ENCODE data around the gene NOA1.
"Not testable (repeated sequence)": the region's sequence is repeated elsewhere in the genome, so short reads cannot be mapped to it uniquely, and the experiment has no call there.

The NOA1 gene

GRCh38 chr4:56976283-56976836 lies 1.0 kb downstream of the NOA1 start:
- no peak for ATAC-seq
- Mint-ChIP-seq H3K36me3 (peaks cover 38% of the 10 kb centered on the region), H3K27ac (peak overlapping the region; percentile 58), H3K9me3 (no peaks in the 10 kb centered on the region), H3K27me3 (no peaks in the 10 kb centered on the region), H3K4me3 (peak overlapping the region; percentile 100), H3K4me1 (peaks cover 56% of the 10 kb centered on the region)

- ATAC-seq = no peak
- Mint-ChIP-seq H3K4me3 (no peak overlapping the region), H3K9me3 (no peaks in the 10 kb centered on the region), H3K4me1 (peaks cover 41% of the 10 kb centered on the region), H3K27ac (no peak overlapping the region), H3K27me3 (no peaks in the 10 kb centered on the region), H3K36me3 (peaks cover 53% of the 10 kb centered on the region)
These were observed 4.1 kb downstream of the NOA1 start for GRCh38 chr4:56973336-56973735.

GRCh38 chr4:56972809-56973208 lies 4.6 kb downstream of the NOA1 start:
- Mint-ChIP-seq H3K9me3 (no peaks in the 10 kb centered on the region), H3K36me3 (peaks cover 53% of the 10 kb centered on the region), H3K4me3 (no peak overlapping the region), H3K27me3 (no peaks in the 10 kb centered on the region), H3K27ac (no peak overlapping the region), H3K4me1 (peaks cover 38% of the 10 kb centered on the region)
- ATAC-seq = no peak

GRCh38 chr4:56972389-56972788 lies 5.0 kb downstream of the NOA1 start:
- peaks cover 56% of the 10 kb centered on the region for H3K36me3 Mint-ChIP-seq
- H3K27ac Mint-ChIP-seq = no peak overlapping the region
- H3K9me3 Mint-ChIP-seq = no peaks in the 10 kb centered on the region
- no peak overlapping the region for H3K4me3 Mint-ChIP-seq
- H3K4me1 Mint-ChIP-seq = peaks cover 35% of the 10 kb centered on the region
- H3K27me3 Mint-ChIP-seq = no peaks in the 10 kb centered on the region
- ATAC-seq = no peak

- Mint-ChIP-seq H3K4me3 (no peak overlapping the region), H3K4me1 (peaks cover 31% of the 10 kb centered on the region), H3K27ac (no peak overlapping the region), H3K9me3 (no peaks in the 10 kb centered on the region), H3K36me3 (peaks cover 62% of the 10 kb centered on the region), H3K27me3 (no peaks in the 10 kb centered on the region)
- ATAC-seq = no peak
These were observed 6.0 kb downstream of the NOA1 start for GRCh38 chr4:56971383-56971782.

- Mint-ChIP-seq H3K4me3 (no peak overlapping the region), H3K27ac (no peak overlapping the region), H3K4me1 (no peaks in the 10 kb centered on the region), H3K36me3 (peaks cover 28% of the 10 kb centered on the region), H3K27me3 (no peaks in the 10 kb centered on the region), H3K9me3 (no peaks in the 10 kb centered on the region)
- no peak for ATAC-seq
These were observed 16.3 kb downstream of the NOA1 start for GRCh38 chr4:56961107-56961500.

- Mint-ChIP-seq H3K9me3 (no peaks in the 10 kb centered on the region), H3K27me3 (no peaks in the 10 kb centered on the region), H3K4me3 (no peak overlapping the region), H3K4me1 (no peaks in the 10 kb centered on the region), H3K36me3 (peaks cover 13% of the 10 kb centered on the region), H3K27ac (no peak overlapping the region)
- ATAC-seq = no peak
These were observed 18.3 kb downstream of the NOA1 start for GRCh38 chr4:56959100-56959499.

GRCh38 chr4:56958111-56958517 lies 19.3 kb downstream of the NOA1 start:
- no peak for ATAC-seq
- Mint-ChIP-seq H3K27me3 (no peaks in the 10 kb centered on the region), H3K4me1 (no peaks in the 10 kb centered on the region), H3K36me3 (peaks cover 13% of the 10 kb centered on the region), H3K4me3 (no peak overlapping the region), H3K9me3 (no peaks in the 10 kb centered on the region), H3K27ac (no peak overlapping the region)

GRCh38 chr4:56953680-56954520 lies 23.5 kb downstream of the NOA1 start:
- no peak overlapping the region for H3K4me3 Mint-ChIP-seq

GRCh38 chr4:56941403-56941802 lies 36.0 kb downstream of the NOA1 start:
- Mint-ChIP-seq H3K27ac (no peak overlapping the region), H3K4me1 (no peaks in the 10 kb centered on the region), H3K36me3 (peaks cover 26% of the 10 kb centered on the region), H3K4me3 (no peak overlapping the region), H3K27me3 (no peaks in the 10 kb centered on the region), H3K9me3 (no peaks in the 10 kb centered on the region)
- no peak for ATAC-seq

More at GRCh38 chr4:56953680-56954520, 23.5 kb downstream of the NOA1 start:
- H3K9me3 Mint-ChIP-seq = no peaks in the 10 kb centered on the region
- H3K27ac Mint-ChIP-seq = no peak overlapping the region
- no peaks in the 10 kb centered on the region for H3K4me1 Mint-ChIP-seq
- ATAC-seq = no peak
- peaks cover 5% of the 10 kb centered on the region for H3K36me3 Mint-ChIP-seq
- H3K27me3 Mint-ChIP-seq = no peaks in the 10 kb centered on the region

- H3K9me3 Mint-ChIP-seq = no peaks in the 10 kb centered on the region
- peaks cover 26% of the 10 kb centered on the region for H3K36me3 Mint-ChIP-seq
- H3K4me3 Mint-ChIP-seq = no peak overlapping the region
- no peaks in the 10 kb centered on the region for H3K27me3 Mint-ChIP-seq
- no peak for ATAC-seq
- H3K27ac Mint-ChIP-seq = no peak overlapping the region
- no peaks in the 10 kb centered on the region for H3K4me1 Mint-ChIP-seq
These were observed 36.4 kb downstream of the NOA1 start for GRCh38 chr4:56940971-56941370.

GRCh38 chr4:56940403-56940802 lies 37.0 kb downstream of the NOA1 start:
- Mint-ChIP-seq H3K4me3 (no peak overlapping the region), H3K9me3 (no peaks in the 10 kb centered on the region), H3K4me1 (no peaks in the 10 kb centered on the region), H3K27me3 (no peaks in the 10 kb centered on the region), H3K36me3 (peaks cover 26% of the 10 kb centered on the region), H3K27ac (no peak overlapping the region)
- ATAC-seq = no peak

- ATAC-seq, H3K9me3 Mint-ChIP-seq, H3K27ac Mint-ChIP-seq, H3K27me3 Mint-ChIP-seq, H3K4me3 Mint-ChIP-seq, H3K4me1 Mint-ChIP-seq: not testable (repeated sequence)
- peaks cover 26% of the 10 kb centered on the region for H3K36me3 Mint-ChIP-seq
These were observed 37.6 kb downstream of the NOA1 start for GRCh38 chr4:56939826-56940225.

- H3K27me3 Mint-ChIP-seq = no peaks in the 10 kb centered on the region
- peaks cover 33% of the 10 kb centered on the region for H3K36me3 Mint-ChIP-seq
- H3K4me3 Mint-ChIP-seq = no peak overlapping the region
- H3K9me3 Mint-ChIP-seq = no peaks in the 10 kb centered on the region
- no peak for ATAC-seq
- no peak overlapping the region for H3K27ac Mint-ChIP-seq
- H3K4me1 Mint-ChIP-seq = peaks cover 7% of the 10 kb centered on the region
These were observed 40.1 kb downstream of the NOA1 start for GRCh38 chr4:56937262-56937661.

GRCh38 chr4:56931924-56932323 lies 45.5 kb downstream of the NOA1 start:
- no peaks in the 10 kb centered on the region for H3K27me3 Mint-ChIP-seq
- H3K4me1 Mint-ChIP-seq = peaks cover 7% of the 10 kb centered on the region
- H3K9me3 Mint-ChIP-seq = no peaks in the 10 kb centered on the region
- H3K36me3 Mint-ChIP-seq = peaks cover 34% of the 10 kb centered on the region
- no peak overlapping the region for H3K27ac Mint-ChIP-seq
- H3K4me3 Mint-ChIP-seq = no peak overlapping the region
- no peak for ATAC-seq

GRCh38 chr4:56930638-56931037 lies 46.8 kb downstream of the NOA1 start:
- no peak for ATAC-seq
- Mint-ChIP-seq H3K27me3 (no peaks in the 10 kb centered on the region), H3K4me3 (no peak overlapping the region), H3K4me1 (peaks cover 7% of the 10 kb centered on the region), H3K9me3 (no peaks in the 10 kb centered on the region), H3K27ac (no peak overlapping the region), H3K36me3 (peaks cover 37% of the 10 kb centered on the region)
